ENCODE measurements around the gene NDUFA3. TPM values are rescaled to one million over a fixed set of nuclear protein-coding genes. Genes with fewer than 3 reads are reported as not detected.
A peak's percentile ranks its signal among the peaks of the same experiment; 100 is the strongest.
"Not testable (repeated sequence)": the region's sequence is repeated elsewhere in the genome, so short reads cannot be mapped to it uniquely, and the experiment has no call there.

NDUFA3 gene
- polyA plus RNA-seq (ENCODE audit: insufficient read length in 4 of 4), result 100 to 1,000 TPM in 3 of 4 donors, 10 to 100 TPM in 1; 87.1 to 188 (median 133) TPM

- DNase-seq (ENCODE audit: low read depth in 4 of 4, low spot score in 2 of 4), result peak; percentile 87 to 98 (median 95)
Measured at GRCh38 chr19:54102421-54103169, at the start of gene NDUFA3. Gene NDUFA3, plus strand, starts transcription at chr19:54102855. Its CDS starts 24 bp downstream, at chr19:54102879.

GRCh38 chr19:54062643-54063042 is 40.0 kb upstream of the NDUFA3 start:
- DNase-seq (ENCODE audit: low read depth in 4 of 4, low spot score in 2 of 4), result no peak

GRCh38 chr19:54063350-54064116 is 39.1 kb upstream of the NDUFA3 start, which contains the start of gene VSTM1:
Gene VSTM1, minus strand, starts transcription at chr19:54063897. Its CDS starts 120 bp downstream, at chr19:54063777.
- DNase-seq (ENCODE audit: low read depth in 4 of 4, low spot score in 2 of 4), result no peak

GRCh38 chr19:54069470-54069869 is 33.2 kb upstream of the NDUFA3 start:
- DNase-seq (ENCODE audit: low read depth in 4 of 4, low spot score in 2 of 4), result no peak

GRCh38 chr19:54073829-54074228 is 28.8 kb upstream of the NDUFA3 start:
- DNase-seq (ENCODE audit: low read depth in 4 of 4, low spot score in 2 of 4), result no peak

- DNase-seq (ENCODE audit: low read depth in 4 of 4, low spot score in 2 of 4), result no peak
Measured at GRCh38 chr19:54074851-54075250, 27.8 kb upstream of the NDUFA3 start.

GRCh38 chr19:54077334-54077733 is 25.3 kb upstream of the NDUFA3 start:
- no peak for DNase-seq (ENCODE audit: low read depth in 4 of 4, low spot score in 2 of 4)

- DNase-seq (ENCODE audit: low read depth in 4 of 4, low spot score in 2 of 4), result no peak
Measured at GRCh38 chr19:54081032-54081431, 21.6 kb upstream of the NDUFA3 start, which contains the start of gene TARM1. Gene TARM1, minus strand, starts transcription at chr19:54081365. Its CDS starts 25 bp downstream, at chr19:54081340.

GRCh38 chr19:54084410-54084809 is 18.2 kb upstream of the NDUFA3 start:
- no peak for DNase-seq (ENCODE audit: low read depth in 4 of 4, low spot score in 2 of 4)

- DNase-seq (ENCODE audit: low read depth in 4 of 4, low spot score in 2 of 4), result no peak
Measured at GRCh38 chr19:54094426-54095000, 8.1 kb upstream of the NDUFA3 start.

GRCh38 chr19:54095136-54095858 is 7.4 kb upstream of the NDUFA3 start:
- DNase-seq (ENCODE audit: low read depth in 4 of 4, low spot score in 2 of 4), result no peak

- not testable (repeated sequence) for DNase-seq (ENCODE audit: low read depth in 4 of 4, low spot score in 2 of 4)
Measured at GRCh38 chr19:54095859-54096616, 6.6 kb upstream of the NDUFA3 start.

GRCh38 chr19:54096617-54097106 is 6.0 kb upstream of the NDUFA3 start:
- no peak for DNase-seq (ENCODE audit: low read depth in 4 of 4, low spot score in 2 of 4)

GRCh38 chr19:54099190-54099902 is 3.3 kb upstream of the NDUFA3 start:
- DNase-seq (ENCODE audit: low read depth in 4 of 4, low spot score in 2 of 4), result no peak

GRCh38 chr19:54099903-54100255 is 2.8 kb upstream of the NDUFA3 start:
- DNase-seq (ENCODE audit: low read depth in 4 of 4, low spot score in 2 of 4), result not testable (repeated sequence)

GRCh38 chr19:54100561-54100960 is 2.1 kb upstream of the NDUFA3 start, which contains the start of gene OSCAR:
Gene OSCAR, minus strand, starts transcription at chr19:54100803. Its CDS starts 11 bp downstream, at chr19:54100792.
- DNase-seq (ENCODE audit: low read depth in 4 of 4, low spot score in 2 of 4), result no peak

- no peak for DNase-seq (ENCODE audit: low read depth in 4 of 4, low spot score in 2 of 4)
Measured at GRCh38 chr19:54104998-54105715, 2.5 kb downstream of the NDUFA3 start.

GRCh38 chr19:54105796-54106195 is 3.1 kb downstream of the NDUFA3 start:
- DNase-seq (ENCODE audit: low read depth in 4 of 4, low spot score in 2 of 4), result no peak
